GM18505 (cell line): Measurements from ENCODE around the gene SLC25A22.
A peak's percentile ranks its signal among the peaks of the same experiment; 100 is the strongest.

Source experiments
- ATAC-seq: cut with Tn5 transposase; IDR thresholded peaks from one replicate; pipeline ENCODE4 v1.9.1; 2021; ENCODE audit not compliant: unreplicated experiment
- POLR2A ChIP-seq: IDR thresholded peaks from 4 replicates; pipeline ENCODE4 v1.6.1; 2011; ENCODE audit warnings: borderline replicate concordance; ENCODE audit not compliant: insufficient read depth, insufficient read length; ENCODE audit errors: extremely low read depth

Gene SLC25A22

GRCh38 chr11:838441-839279 is 40.6 kb upstream of the SLC25A22 start:
- no peak for TF ChIP-seq POLR2A
- no peak for ATAC-seq

- TF ChIP-seq POLR2A: no peak
- ATAC-seq: no peak
Observed at GRCh38 chr11:837990-838307, 39.9 kb upstream of the SLC25A22 start.

GRCh38 chr11:837189-837989 is 39.3 kb upstream of the SLC25A22 start:
- TF ChIP-seq POLR2A: peak; percentile 5
- ATAC-seq: no peak

DNA sequence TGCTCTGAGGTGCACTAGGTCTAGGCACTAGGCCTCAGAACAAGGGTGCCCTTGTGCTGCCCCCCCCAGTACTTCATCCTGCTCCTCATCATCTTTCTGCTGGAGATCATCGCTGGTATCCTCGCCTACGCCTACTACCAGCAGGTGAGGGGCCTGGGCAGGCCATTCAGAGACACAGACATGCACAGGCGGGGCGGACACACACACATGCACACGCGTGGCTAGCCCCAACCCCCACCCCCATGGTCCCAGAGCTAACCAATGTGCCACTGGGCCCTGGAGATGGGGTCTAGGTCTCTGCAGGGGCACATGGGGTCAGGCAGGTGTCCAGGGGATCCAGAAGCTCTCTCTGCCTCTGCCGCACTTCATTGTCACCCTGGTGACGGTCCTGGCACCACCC is 38.6 kb upstream of the SLC25A22 start:
- no peak for ATAC-seq
- peak; percentile 20 for TF ChIP-seq POLR2A

DNA sequence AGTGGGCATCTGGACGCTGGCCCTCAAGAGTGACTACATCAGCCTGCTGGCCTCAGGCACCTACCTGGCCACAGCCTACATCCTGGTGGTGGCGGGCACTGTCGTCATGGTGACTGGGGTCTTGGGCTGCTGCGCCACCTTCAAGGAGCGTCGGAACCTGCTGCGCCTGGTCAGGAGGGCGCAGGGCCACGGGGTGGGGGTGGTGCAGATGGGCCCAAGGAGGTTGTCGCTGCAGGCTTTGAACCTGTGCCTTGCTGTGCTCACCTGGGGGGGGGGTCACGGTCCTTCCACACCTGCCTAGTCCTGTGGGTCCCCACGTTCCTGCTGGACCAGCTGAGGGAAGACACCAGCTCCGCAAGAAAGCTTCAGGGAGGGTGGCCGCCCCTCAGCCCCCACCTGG is 38.2 kb upstream of the SLC25A22 start:
- no peak for TF ChIP-seq POLR2A

GRCh38 chr11:834371-835316 is 36.6 kb upstream of the SLC25A22 start:
- ATAC-seq: no peak
- no peak for TF ChIP-seq POLR2A

More for the DNA sequence above, 38.2 kb upstream of the SLC25A22 start:
- ATAC-seq: no peak

DNA sequence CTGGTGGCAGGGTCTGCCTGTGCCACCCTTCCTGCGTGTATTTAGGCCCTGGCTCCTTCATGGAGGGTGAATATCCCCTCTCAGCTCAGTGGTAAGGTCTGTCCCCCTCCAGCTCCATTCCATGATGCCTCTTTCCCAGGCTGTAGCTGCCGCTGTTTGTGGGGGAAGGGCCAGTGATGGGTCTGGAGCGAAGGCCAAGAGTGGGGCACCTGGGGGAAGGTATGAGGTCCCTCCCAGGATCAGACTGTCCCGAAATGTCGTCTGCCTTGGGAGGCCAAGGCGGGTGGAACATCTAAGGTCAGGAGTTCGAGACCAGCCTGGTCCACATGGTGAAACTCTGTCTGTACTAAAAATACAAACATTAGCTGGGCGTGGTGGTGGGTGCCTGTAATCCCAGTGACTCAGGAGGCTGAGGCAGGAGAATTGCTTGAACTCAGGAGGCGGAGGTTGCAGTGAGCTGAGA is 35.8 kb upstream of the SLC25A22 start:
- no peak for ATAC-seq
- TF ChIP-seq POLR2A: no peak

- TF ChIP-seq POLR2A: no peak
- no peak for ATAC-seq
Observed at GRCh38 chr11:833114-833791, 35.2 kb upstream of the SLC25A22 start.

DNA sequence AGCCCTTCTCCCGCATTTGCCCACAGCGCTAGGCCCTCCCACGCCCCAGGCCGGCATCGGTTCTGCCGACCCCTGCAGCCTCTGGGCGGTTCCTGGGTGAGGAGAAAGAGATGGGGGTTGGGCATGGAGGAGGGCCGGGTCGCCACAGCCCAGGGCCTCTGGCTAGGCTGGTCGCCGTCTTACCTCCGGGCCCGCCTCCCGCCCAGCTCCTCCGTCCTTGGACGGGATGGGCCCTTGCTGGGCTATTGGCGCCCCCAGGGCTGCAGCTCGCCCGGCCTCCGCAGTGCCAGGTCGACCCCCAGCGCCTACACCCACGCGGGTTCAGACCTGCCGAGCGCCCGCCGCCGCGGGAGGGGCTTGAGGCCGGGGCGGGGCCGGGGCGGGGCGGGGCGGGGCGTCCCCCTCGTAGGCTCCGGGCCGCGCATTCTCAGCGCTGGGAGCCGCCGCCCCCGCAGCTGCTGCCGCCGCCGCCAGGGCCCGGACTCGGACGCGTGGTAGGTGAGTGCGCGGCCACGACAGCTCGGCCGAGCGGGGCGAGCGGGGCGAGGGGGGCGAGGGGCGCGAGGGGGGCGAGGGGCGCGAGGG is 34.5 kb upstream of the SLC25A22 start, which contains the start of gene CD151:
Gene CD151 (plus strand): TSS at position 424 of the 585 bp plus-strand sequence. CDS start 3,118 bp downstream, outside the sequence.
- no peak for TF ChIP-seq POLR2A
- no peak for ATAC-seq

- no peak for ATAC-seq
- no peak for TF ChIP-seq POLR2A
Observed at GRCh38 chr11:831961-832528, 34.0 kb upstream of the SLC25A22 start.

DNA sequence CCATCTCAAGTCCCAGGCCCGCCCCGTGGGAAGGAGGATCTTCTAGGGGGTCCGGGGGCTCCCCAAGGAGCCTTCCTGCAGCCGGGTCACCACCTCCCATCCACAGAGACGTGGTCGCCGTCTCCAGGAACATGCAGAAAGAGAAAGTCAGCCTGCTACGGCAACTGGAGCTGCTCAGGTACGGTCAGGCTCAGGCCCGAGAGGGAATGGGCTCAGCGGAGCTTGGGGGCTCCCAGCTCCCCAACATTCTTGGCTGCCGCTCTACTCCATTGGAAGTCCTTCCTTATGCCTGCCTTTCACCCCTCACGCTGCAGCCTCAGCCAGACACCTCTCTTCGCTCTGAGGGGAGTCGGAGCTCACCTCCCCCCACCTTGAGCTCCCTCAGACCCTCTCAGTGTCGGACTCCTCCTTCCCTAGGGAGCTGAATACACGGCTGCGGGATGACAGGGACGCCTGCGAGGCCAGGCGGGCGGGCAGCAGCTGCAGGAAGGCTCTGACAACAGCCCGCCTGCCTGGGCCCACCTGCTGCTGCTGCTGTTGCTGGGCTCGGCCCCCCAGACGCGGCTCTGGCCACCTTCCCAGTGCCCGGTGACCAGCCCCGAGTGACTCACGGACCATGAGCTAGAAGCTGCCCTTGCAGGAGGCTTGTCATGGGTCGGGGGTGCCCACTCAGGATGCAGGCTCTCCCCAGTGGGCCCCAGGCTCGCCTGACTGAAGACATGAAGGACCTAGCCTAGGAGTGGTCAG is 33.2 kb upstream of the SLC25A22 start:
- no peak for ATAC-seq

More for the DNA sequence above, 33.2 kb upstream of the SLC25A22 start:
- TF ChIP-seq POLR2A: no peak
